OCI-LY7 (cell line): ENCODE results near the gene KCNK5.

Experiments used
- EZH2phosphoT487 ChIP-seq: fragments of 200-600 bp; sonication (generic); IDR thresholded peaks from 2 replicates; pipeline ENCODE4 v1.6.1; 2018; ENCODE audit warnings: low read depth, borderline replicate concordance, mild to moderate bottlenecking, mixed run types, antibody characterized with exemption, low read length, moderate library complexity, mixed read lengths
- TF ChIP-seq, protein P1 (sequence below): fragments of 200-600 bp; sonication (generic); conservative IDR thresholded peaks from 2 replicates; pipeline ENCODE4 v1.5.1; 2014; ENCODE audit warnings: mild to moderate bottlenecking, antibody characterized with exemption, low read length, moderate library complexity, mixed read lengths

DNA sequence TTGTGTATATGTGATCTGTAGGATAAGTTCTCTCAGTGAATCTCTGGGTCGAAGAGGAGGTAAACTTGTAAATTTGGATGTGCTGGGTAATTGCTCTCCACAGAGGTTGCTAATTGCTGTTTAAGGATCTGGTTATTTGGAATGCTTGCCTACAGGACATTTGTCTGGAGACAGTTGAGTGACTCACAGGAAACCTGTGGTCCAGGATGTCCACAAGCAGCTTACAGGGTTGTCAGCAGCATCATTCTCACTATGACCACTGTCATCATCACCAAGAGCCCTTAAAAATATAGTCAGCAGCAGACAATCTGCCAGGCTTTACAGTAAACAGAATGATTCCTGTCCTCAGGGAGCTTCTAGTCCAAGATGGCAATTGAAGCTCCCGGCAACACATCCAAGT is 31.2 kb upstream of the KCNK5 start:
- TF ChIP-seq, protein P1, sequence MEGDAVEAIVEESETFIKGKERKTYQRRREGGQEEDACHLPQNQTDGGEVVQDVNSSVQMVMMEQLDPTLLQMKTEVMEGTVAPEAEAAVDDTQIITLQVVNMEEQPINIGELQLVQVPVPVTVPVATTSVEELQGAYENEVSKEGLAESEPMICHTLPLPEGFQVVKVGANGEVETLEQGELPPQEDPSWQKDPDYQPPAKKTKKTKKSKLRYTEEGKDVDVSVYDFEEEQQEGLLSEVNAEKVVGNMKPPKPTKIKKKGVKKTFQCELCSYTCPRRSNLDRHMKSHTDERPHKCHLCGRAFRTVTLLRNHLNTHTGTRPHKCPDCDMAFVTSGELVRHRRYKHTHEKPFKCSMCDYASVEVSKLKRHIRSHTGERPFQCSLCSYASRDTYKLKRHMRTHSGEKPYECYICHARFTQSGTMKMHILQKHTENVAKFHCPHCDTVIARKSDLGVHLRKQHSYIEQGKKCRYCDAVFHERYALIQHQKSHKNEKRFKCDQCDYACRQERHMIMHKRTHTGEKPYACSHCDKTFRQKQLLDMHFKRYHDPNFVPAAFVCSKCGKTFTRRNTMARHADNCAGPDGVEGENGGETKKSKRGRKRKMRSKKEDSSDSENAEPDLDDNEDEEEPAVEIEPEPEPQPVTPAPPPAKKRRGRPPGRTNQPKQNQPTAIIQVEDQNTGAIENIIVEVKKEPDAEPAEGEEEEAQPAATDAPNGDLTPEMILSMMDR = no peak
- TF ChIP-seq EZH2phosphoT487 = no peak
